DMS 273 (cell line): Measurements from ENCODE around the gene CASK.
A peak's percentile ranks its signal among the peaks of the same experiment; 100 is the strongest.
"Not testable (repeated sequence)": the region's sequence is repeated elsewhere in the genome, so short reads cannot be mapped to it uniquely, and the experiment has no call there.

Experiments
- DNase-seq: peaks from one replicate; lab custom pipeline; 2025; ENCODE audit not compliant: unreplicated experiment; lab: John Stamatoyannopoulos, UW

The CASK gene

DNA sequence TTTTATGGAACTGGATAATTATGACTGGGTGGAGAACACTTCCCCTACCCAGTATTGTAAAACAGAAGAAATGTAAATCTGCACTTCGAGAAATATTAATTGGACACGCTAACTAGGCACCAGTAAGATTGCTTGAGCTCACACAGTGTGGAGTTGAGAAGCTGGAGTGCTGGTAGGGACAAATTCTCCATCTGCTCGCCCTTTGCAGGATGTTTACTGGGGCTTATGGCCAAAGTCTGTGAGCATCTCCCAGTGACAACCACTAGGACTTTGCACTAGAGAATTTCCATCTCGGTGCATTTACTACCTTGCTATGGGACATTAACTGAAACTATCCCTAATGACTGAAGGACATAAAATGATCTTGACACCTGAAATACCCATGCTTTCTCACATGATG is 268.3 kb downstream of the CASK start:
- DNase-seq = no peak

DNA sequence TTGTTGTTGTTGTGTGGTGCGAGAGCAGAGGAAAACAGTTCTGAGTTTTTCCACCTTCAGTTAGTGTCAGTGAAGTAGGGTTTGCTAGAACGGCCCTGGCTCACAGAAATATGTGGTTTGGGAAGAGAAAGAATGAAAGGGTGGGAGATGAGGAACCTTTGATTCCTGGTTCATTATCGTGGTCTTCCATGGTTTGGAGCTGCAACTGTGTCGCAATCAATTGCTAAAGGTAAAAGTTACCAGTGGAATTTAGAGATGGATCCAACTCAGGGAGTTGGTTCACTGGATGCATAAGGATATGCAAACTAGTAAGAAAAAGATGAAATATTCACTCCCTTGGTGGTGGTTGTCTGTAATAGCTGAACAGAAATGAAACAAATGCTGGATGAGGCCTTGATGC is 270.2 kb downstream of the CASK start:
- no peak for DNase-seq

DNA sequence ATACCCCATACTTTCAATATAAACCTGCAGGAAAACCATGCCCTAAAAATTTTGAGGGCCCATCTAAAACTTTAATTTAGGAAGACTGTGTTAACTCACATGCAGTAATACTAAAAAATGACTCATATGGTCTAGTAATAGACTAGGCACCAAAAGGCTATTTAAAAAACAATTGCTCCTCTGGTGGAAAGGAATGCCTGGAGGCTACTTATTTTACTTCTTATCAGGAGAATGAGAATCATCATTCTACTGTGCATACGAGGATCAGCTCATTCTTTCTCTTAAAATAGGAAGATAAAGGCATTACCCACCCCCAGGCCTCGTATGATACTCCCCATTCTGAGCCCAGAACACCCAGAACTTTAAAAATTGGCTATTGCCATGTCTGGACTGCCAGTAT is 277.2 kb downstream of the CASK start:
- not testable (repeated sequence) for DNase-seq

DNA sequence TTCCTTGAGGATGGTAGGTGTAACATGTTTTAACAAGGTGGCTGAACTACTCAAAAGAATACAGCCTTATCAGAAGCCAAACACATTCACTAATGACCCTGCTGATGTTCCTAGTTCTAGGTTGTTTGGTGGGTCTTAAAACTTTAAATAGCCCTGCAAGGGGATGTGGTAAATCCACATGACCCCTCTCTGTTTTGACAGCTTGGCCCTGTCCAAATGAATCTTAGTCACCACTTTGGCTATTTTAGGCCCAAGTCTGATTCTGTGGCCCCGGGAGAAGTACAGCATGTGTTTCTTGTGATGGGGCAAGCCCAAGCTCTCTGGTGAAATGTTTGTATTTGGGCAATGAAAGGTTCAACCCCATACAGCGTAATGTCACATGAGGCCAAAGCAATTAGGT is 289.1 kb downstream of the CASK start:
- no peak for DNase-seq

DNA sequence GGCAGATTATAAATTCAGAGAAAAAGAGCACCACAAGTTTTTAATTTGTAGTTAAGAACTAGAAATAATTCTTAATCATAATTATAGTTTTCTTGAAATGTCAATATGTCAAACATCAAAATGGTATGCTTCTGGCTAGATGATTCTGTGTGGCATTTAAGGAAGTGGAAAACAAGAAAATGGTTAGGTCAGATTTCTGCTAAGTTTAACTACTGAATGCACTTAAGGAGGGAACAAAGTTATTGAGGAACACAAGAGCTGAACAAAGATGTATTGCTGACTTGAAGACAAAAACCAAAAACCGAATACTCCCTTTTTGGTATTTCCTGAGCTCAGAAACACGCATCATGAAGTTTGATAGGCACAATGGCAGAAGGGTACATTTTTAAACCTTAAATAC is 293.3 kb downstream of the CASK start:
- DNase-seq = no peak

DNA sequence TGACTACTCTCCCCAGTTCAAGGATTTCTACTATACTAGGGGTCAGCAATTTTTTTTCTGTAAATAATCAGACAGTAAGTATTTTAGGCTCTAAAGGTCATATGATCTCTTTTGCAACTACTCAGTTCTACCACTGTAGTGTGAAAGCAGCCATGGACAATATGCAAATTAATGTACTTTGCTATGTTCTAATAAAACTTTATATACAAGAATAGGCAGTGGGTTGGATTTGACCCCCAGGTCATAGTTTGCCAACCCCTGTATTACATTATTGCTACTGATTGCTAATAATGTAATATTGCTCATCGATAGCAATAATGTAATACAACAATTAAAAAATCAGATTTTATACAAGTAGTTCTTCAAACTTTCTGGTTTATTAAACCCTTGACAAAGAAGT is 293.8 kb downstream of the CASK start:
- DNase-seq = no peak

DNA sequence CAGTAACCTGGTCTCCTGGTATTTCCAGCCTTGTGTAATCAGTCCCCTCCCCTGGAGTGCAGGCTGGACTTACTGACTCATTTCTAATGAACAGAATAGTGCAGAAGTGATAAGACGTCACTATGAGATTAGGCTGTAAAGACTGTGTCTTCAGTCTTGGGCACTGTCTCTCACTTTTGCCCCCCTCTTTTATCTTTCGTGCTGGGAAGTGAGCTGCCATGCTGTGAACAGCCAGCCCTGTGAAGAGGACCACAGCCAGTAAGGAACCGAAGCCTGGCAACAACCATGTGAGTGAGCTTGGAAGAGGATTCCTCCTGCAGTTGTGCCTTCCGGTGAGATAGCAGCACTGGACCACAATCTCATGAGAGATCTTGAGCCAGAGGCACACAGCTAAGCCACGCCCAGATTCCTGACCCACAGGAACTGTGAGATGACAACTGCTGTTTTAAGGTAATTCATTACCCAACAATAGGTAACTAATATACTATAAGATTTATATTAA is 302.1 kb downstream of the CASK start:
- no peak for DNase-seq

DNA sequence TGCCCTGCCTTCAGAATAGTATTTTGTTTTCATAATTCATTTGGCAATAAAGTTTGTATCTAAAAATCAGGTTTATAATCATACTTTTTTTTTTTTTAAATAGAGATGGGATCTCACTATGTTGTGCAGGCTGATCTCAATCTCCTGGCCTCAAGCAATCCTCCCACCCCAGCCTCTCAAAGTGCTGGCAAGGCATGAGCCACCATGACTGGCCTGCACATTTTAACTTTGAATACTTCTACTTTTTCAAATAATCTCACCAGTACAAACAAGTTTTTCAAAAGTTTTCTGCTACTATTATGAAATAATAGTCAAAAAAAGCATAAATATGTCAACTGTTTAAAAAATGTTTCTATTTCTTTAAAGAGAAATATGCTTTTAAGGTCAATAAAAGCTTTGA is 304.1 kb downstream of the CASK start:
- DNase-seq = no peak

DNA sequence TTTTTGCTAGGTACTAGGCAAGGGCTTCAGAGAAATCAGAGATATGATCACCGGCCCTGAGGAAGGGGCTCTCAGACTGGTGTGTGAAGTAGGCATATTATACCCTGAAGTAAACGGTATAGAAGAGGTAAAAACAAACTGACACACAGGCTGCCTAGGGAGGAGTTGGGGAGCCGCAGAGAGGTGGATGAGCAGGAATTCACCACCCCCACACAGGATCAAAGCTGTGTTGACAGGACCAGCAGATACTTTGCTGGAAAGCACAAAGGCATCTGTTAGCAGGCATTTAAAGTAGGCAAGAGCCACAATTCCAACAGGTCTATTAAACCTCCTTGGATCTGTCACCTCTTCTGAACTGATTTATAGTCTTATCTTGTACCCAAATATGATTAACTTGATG is 306.4 kb downstream of the CASK start:
- DNase-seq = no peak

DNA sequence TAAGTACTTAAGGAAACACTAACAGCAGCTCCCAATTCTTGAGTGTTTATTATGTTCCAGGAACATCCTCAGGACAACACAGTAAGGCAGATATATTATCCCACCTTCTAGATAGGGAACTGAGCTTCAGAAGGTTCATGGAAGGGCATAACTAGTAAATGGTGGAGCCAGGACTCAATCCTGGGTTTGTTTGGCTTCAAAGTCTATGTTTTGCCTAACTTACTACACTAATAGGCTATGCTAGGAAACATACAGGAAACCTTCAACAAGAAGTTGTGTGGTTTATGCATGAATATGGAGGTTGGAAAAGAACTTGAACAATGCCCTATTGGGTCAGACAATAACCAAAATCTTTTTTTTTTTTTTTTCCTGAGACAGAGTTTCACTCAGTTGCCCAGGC is 307.1 kb downstream of the CASK start:
- DNase-seq = no peak

DNA sequence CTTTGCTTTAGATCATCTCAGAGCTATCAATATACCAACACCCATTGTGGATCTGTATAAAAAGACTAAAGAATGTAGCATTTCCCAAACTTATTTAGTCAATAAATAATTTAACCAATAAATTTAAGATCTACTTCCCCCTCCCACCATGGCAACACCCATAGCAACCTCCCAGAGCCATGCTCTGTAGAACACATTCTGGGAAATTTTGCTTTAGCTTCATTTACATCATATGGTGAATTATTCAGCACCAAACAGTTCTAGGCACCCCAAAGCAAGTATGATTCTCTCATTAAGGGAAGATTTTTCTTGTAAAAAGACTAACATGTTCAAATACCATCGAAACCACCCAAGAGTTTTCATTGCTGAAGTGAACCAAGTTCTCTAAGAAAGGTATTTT is 315.1 kb downstream of the CASK start:
- DNase-seq = no peak

DNA sequence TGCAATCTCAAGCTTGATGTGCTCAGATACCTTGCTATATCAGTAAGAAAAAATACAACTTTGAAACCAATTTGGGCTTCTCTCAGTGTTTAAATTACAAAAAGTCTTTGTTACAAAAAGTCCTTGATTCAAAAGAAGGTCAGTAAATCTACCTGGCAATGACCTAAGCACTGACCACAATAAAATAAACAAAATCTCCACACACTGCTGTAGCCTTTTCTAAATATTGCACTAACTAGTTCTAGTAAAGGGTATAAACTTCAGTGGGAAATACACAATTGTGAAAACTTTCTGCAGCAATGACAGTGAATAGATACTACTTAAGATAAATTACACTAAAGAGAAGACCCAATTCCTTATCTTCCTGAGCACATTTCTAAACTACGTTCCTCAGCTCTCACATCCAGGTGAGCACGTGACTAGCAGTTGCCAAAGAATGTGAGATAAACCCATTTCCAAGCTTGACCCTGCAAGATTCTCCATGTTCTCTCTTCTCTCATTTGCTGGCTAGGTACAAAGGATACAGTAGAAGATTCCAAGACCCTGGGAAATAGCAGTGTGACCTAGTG is 316.0 kb downstream of the CASK start:
- DNase-seq = no peak

DNA sequence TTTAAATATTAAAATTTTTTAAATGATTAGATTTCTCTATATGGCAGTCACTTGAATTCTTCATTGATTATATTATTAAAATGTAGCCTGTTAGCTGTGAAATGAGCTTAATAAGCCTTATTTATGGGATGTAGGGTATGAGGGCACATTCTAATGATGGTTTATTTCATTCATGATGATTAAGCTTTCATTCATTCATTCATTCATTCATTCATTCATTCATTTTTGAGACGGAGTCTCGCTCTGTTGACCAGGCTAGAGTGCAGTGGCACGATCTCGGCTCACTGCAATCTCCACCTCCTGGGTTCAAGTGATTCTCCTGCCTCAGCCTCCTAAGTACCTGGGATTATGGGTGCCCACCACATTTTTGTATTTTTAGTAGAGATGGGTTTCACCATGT is 317.3 kb downstream of the CASK start:
- not testable (repeated sequence) for DNase-seq

DNA sequence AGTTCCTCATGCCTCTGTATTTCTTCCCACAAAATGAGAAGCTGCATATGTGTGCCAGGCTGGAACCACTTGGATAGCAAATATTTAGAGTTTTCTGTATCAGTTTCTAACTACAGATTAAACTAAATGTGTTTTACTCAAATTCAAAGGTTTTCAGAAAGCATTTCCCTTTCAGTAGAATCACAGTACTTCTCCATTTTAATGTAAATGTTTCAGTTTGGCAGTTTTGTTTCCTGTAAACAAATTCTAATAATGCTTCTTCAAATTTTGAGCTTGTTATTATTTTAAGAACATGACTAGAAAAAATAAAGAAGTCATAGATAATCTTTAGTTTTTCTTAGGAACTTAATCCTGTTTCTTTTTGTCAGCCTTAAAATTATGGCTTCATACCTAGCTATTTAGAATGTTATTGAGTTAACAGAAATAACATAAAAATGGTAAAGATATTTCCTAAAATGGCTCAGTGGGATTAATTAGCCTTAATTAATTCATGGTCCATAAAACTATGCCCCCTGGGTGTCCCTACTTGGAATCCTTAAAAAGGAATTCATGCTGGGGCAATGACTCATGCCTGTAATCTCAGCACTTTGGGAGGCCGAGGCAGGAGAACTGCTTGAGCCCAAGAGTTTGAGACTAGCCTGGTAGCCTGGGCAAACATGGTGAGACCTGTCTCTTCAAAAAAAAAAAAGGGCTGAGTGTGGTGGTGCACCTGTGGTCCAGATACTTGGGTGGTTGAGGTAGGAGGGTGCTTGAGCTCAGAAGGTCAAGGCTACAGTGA is 318.4 kb downstream of the CASK start:
- peak; percentile 30 for DNase-seq

DNA sequence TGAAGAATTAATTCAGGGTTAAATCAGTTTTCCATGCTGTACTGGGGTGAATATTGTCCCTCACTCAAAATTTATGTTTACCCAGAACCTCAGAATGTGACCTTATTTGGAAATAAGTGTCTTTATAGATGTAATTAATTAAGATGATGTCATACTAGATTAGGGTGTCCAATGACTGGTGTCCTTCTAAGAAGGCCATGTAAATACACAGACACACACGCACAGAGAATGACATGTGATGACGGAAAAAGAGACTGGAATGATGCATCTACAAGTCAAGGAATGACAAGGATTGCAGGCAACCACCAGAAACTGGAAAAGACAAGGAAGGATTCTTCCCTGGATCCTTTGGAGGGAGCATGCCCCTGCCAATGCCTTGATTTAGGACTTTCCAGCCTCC is 319.2 kb downstream of the CASK start:
- DNase-seq = peak; percentile 60

DNA sequence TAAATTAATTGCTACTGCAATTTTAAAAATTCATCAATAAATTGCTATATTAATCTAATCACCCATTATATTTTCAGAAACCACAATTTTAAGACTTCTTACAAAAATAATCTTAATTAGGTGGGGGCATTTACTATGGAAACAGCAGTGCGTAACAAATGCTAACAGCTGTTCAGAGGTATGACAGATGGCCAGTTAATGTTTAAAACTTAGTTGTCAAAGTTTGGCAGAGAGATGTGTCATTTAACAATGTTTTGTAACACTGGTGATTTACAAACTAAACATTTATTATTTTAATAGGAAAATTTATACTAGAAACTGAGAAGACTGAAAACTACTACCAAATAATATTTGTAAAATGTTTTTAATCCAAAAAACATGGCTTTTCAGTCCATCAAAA is 319.8 kb downstream of the CASK start:
- peak; percentile 82 for DNase-seq

DNA sequence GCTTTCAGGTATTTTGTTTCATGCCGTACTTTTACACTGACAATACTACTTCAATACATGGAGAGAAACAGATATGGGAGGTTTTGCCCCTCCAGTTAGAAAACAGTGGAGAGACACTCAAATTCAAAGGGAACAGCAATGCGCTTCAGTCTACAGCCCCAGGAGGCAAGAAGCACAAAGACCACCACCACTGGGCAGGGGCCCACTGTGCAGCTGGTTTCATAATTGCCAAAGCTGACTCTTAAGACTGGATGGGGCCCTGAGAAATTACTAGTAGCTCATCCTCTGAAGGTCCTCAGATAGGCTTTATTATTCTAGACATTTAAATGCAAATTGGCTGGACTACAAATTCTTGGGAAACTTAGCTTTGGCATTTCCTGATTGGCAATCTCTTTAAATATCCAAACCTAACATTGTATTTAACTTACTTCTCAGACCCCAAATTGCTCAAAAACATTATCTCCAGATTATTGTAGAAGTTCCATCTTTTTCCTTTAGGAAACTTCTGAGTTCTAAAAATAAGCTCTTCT is 320.5 kb downstream of the CASK start:
- DNase-seq = peak; percentile 43

DNA sequence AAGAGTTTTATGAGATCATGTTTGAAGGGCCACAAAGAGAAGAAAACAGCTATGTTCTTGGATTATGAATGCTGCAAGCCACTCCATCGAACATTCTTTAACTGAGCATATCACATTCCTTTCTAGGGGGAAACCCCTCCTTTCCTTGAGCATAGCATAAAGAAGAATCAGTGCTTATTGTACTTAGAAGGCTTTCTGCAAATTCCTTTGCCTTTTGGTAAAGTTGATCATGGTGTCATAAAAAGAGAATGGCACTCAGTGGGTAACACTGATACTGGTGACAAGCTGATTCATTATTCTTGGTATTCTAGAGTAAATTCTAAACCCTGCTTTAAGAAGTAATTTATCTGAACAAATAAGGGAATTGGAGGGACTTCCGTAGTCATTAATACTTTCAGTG is 323.1 kb downstream of the CASK start:
- DNase-seq = no peak

DNA sequence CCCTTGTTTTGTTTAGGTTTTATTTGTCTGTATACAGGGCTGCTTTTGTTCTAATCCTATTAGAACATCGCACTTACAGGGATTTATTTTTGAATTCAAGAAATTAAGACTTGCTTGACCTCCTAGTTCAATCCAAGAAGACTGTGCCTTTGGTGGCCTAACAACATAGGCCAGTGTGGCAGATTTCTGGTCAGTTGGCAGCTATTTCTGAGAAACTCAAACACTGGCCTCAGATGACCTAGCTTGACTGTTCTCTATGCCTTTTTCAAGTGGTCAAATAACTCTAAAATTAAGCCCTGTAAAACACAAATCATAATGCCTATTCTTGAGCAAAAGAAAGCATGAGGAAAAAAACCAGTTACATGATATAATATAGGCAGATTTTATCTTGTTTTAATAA is 323.8 kb downstream of the CASK start:
- DNase-seq = no peak

DNA sequence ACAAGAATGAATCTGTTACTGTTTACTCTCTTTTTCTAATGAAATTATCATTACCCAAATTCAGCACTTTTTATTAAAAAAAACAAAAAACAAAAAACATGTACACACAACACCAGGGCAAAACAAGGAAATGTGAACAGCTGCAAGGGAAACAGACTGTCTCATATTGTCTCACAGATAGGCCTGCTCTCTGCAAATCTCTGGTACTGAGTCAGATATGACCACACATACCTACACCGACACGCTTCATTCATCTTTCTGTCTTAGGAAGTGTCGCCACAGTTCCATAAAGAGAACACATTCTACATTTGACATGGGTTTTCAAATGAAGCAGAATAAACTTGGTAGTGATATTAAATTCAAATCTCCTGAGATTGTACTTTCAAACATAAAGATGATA is 326.8 kb downstream of the CASK start:
- no peak for DNase-seq

DNA sequence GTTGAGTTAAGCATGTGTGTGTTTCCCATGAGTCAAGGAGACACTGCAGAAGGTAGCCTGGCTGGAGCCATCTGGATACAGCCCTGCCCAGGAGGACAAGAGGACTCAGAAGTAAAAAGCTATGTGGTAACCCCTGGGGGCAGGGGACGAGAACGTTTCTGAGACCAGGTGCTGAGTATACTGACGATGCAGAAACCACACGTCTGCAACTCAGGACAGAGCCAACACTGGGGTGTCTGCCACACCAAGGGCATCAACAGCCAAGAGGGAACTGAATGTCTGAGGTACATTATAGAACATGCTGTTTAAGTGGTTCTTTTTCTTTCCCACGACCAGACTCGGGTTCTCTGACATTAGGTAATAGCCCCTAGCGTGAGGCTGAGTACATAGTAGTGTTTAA is 328.7 kb downstream of the CASK start:
- peak; percentile 13 for DNase-seq

DNA sequence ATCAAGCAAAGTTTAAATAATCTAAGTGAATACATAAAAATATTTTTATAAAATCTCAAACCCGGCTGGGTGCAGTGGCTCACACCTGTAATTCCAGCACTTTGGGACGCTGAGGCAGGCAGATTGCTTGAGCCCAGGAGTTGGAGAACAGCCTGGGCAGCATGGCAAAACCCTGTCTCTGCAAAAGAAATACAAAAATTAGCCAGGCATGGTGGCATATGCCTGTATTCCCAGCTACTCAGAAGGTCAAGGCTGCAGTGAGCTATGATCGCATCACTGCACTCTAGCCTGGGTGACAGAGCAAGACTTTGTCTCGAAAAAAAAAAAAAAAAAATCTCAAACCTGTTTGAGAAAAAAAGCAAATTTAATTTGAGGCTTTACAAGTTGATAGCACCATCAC is 331.4 kb downstream of the CASK start:
- no peak for DNase-seq

DNA sequence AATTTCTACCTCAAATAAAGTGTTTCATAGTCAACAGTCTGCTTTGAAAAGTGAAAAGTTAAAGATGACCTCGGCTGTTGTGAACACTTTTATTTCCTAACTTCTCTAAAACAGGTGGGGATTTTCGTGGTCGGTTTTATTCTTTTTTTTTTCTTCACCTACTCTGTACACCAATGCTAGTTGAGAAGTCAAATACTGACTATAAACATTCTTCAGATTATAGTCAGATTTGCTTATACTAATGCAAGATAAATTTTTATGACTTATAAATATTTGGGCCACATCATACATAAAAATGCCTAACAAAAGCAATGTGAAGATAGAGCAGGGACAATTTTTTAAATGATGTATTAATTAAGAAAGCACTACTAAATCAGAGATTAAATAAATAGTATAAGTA is 332.7 kb downstream of the CASK start:
- no peak for DNase-seq
